Measurements from ENCODE around the gene INS. TPM values are rescaled to one million over a fixed set of nuclear protein-coding genes. Genes with fewer than 3 reads are reported as not detected.

INS gene
- total RNA-seq, 4 donors from 2014 or later, result not detected

DNA sequence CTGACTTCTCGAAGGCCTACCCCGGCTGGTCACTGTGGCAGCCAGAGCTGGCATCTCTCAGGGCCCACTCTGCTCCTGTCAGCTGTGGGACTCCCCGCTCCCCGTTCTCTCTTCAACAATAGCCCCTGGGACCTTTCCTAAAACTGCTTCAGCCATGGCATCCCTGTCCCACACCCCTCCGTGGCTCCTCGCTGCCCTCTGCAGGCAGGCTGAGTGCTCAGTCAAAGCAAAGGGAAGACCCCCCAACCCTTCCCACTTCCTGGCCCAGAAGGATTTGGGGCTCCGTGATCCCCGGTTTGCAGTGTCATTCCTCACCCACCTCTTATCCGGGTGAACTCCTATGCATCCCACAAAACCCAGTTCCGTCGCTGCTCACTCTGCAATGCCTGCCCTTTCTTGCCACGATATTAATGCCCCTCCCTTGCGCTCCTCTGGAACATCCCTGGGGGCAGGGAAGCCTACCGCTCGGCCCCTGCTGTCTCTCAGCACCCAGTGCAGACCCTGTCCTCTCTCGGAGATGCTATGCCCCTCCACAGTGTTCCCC lies 12.2 kb upstream of the INS start:
- WGBS, 2 donors (ENCODE audit: low coverage in 1 of 2), result 75% methylated on average over 16 of the region's 16 CpGs; no CpG with 5 or more reads in 1 of the 2 donors
- H3K27me3 ChIP-seq, result peaks cover 10% of the 10 kb centered on the region
- no peaks in the 10 kb centered on the region for H3K36me3 ChIP-seq
- no peak overlapping the region for H3K4me3 ChIP-seq
- intact Hi-C loops (cut with DNase I; ENCODE audit: low total_unique reads) (no loop called here), in situ Hi-C loops (cut with MboI; ENCODE audit: low pct_ligation_motif_present in 1 of 4, low pct_unique_long_range_greater_than_20kb in 1 of 4, low sequenced_read_pairs in 3 of 4) (loop anchor here in 3 of 4 donors (25.0 kb wide), 2 partner anchors 461 to 486 kb away; partner anchors contain the start of gene KRTAP5-6 (in 2 of the 3))
- no peaks in the 10 kb centered on the region for H3K9me3 ChIP-seq
- H3K4me1 ChIP-seq, result no peaks in the 10 kb centered on the region
- TF ChIP-seq EP300 (IDR thresholded peaks at IDR 0.05; ENCODE audit: low read depth), result no peak
- TF ChIP-seq POLR2AphosphoS5 (IDR thresholded peaks at IDR 0.05), result no peak
- no peak for TF ChIP-seq POLR2A (IDR thresholded peaks at IDR 0.05)
- TF ChIP-seq, protein P1, sequence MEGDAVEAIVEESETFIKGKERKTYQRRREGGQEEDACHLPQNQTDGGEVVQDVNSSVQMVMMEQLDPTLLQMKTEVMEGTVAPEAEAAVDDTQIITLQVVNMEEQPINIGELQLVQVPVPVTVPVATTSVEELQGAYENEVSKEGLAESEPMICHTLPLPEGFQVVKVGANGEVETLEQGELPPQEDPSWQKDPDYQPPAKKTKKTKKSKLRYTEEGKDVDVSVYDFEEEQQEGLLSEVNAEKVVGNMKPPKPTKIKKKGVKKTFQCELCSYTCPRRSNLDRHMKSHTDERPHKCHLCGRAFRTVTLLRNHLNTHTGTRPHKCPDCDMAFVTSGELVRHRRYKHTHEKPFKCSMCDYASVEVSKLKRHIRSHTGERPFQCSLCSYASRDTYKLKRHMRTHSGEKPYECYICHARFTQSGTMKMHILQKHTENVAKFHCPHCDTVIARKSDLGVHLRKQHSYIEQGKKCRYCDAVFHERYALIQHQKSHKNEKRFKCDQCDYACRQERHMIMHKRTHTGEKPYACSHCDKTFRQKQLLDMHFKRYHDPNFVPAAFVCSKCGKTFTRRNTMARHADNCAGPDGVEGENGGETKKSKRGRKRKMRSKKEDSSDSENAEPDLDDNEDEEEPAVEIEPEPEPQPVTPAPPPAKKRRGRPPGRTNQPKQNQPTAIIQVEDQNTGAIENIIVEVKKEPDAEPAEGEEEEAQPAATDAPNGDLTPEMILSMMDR (IDR thresholded peaks at IDR 0.05), result no peak
- DNase-seq, result no peak
- H3K27ac ChIP-seq, result no peak overlapping the region

DNA sequence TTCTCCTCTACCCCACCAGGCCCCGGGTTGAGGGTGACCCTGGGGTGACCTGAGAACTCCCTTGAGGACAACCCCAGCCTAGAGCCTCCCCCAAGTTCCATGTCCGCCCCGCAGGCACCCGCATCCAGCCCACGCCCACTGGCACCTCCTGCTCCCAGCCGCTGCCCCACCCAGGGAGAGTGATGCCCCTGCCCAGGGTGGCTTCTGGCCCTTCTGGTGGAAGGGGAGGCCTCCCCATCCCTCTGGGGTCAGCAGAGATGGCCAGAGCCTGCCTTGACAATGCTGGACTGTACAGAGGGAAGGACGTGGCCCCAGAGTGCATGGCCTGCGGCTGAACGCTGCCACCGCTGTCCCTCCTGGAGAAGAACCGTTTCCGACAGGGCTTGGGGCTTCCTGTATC lies 11.7 kb upstream of the INS start:
- Histone ChIP-seq H3K27ac (no peak overlapping the region), H3K9me3 (no peaks in the 10 kb centered on the region), H3K27me3 (peaks cover 12% of the 10 kb centered on the region), H3K4me1 (no peaks in the 10 kb centered on the region), H3K4me3 (no peak overlapping the region), H3K36me3 (no peaks in the 10 kb centered on the region)
- no peak for DNase-seq
- in situ Hi-C loops (cut with MboI; ENCODE audit: low pct_ligation_motif_present in 1 of 4, low pct_unique_long_range_greater_than_20kb in 1 of 4, low sequenced_read_pairs in 3 of 4), result loop anchor here in 3 of 4 donors (25.0 kb wide), 2 partner anchors 460 to 485 kb away; partner anchors contain the start of gene KRTAP5-6 (in 2 of the 3)
- 76% methylated on average over 12 of the region's 12 CpGs; no CpG with 5 or more reads in 1 of the 2 donors for WGBS, 2 donors (ENCODE audit: low coverage in 1 of 2)
- TF ChIP-seq POLR2A (IDR thresholded peaks at IDR 0.05) (no peak), POLR2AphosphoS5 (IDR thresholded peaks at IDR 0.05) (no peak), EP300 (IDR thresholded peaks at IDR 0.05; ENCODE audit: low read depth) (no peak)
- TF ChIP-seq, protein P1 (IDR thresholded peaks at IDR 0.05), result no peak
- intact Hi-C loops (cut with DNase I; ENCODE audit: low total_unique reads), result no loop called here

DNA sequence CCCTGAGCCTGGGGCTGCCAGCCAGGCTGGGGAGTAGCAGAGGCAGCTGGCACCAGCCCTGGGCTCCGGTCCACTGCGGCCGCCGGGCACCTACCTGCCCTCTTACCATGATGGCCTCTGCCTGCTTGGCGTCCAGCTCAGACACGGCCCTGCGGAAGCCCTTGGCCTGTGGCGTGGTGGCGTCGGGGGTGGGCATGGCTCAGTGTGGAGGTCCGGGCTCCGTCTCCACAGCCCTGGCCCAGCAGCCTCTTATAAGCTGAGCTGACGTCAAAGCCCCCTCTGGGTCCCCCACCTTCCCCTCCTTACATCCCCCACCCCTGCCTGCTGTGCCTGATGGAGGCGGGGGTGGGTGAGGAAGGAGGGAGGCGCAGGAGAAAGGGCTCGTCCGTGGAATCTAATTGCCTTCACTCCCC lies 10.6 kb upstream of the INS start, which contains the start of gene TH:
Gene TH, minus strand, starts transcription at position 225 of the 413 bp plus-strand sequence. Its CDS starts 29 bp downstream, at position 196.
- H3K9me3 ChIP-seq, result no peaks in the 10 kb centered on the region
- H3K27ac ChIP-seq, result no peak within 1 kb of the TSS
- WGBS, 2 donors (ENCODE audit: low coverage in 1 of 2), result 73% methylated on average over 17 of the region's 17 CpGs; no CpG with 5 or more reads in 1 of the 2 donors
- no peaks in the 10 kb centered on the region for H3K36me3 ChIP-seq
- no peak for DNase-seq
- H3K4me3 ChIP-seq, result no peak within 1 kb of the TSS
- H3K4me1 ChIP-seq, result peaks cover 0 to 3% (median 2%) of the 10 kb centered on the region in 4 donors
- intact Hi-C loops (cut with DNase I; ENCODE audit: low total_unique reads) (no loop called here), in situ Hi-C loops (cut with MboI; ENCODE audit: low pct_ligation_motif_present in 1 of 4, low pct_unique_long_range_greater_than_20kb in 1 of 4, low sequenced_read_pairs in 3 of 4) (loop anchor here in 3 of 4 donors (25.0 kb wide), 2 partner anchors 459 to 484 kb away; partner anchors contain the start of gene KRTAP5-6 (in 2 of the 3))
- H3K27me3 ChIP-seq, result peaks cover 23% of the 10 kb centered on the region
- TF ChIP-seq EP300 (IDR thresholded peaks at IDR 0.05; ENCODE audit: low read depth) (no peak), POLR2A (IDR thresholded peaks at IDR 0.05) (no peak), POLR2AphosphoS5 (IDR thresholded peaks at IDR 0.05) (no peak)
- TF ChIP-seq, protein P1 (IDR thresholded peaks at IDR 0.05), result no peak

DNA sequence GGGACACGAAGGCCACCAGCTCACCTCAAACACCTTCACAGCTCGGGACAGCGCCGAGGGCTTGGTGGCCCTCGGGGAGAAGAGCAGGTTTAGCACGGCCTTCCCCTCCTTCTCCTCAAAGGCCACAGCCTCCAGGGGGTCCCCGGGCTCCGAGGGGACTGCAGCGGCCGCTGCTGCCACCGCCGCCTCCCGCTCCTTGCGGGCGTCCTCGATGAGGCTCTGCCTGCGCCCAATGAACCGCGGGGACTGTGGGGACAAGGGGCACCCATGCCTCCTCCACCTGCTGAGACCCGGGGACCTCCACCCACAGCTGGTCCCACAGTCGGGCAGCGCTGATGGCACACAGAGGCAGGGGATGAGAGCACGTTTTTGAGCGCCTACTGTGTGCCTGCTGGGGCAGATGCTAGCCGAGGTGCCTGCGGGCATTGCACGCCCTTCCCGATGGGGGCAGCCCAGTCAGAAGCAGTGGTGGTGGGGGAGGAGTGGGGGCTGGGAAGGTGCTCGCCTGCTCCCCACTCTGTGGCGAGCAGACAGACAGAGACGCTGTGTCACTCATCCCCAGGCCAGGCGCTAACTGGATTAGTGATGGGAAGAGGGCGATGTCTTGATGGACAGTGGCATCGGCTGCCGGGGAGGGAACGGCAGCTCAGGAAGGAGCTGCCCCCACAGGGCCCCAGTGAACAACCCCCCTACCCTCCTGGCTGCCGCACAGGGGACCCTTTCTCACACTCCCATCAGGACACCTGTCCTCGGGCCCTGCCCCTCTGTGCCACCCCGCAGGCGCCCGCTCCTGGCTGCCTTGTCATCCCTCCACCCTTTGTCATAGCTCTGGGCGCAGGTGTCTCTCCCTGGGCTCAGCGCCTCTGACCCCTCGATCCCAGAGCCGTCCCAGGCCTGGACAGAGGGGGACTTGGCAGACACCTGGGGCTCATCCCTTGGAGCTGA lies 8.9 kb upstream of the INS start:
- WGBS, 2 donors (ENCODE audit: low coverage in 1 of 2), result 64 to 80% methylated on average over 1 to 35 of the region's 45 CpGs
- no peaks in the 10 kb centered on the region for H3K36me3 ChIP-seq
- H3K27ac ChIP-seq, result no peak overlapping the region
- H3K27me3 ChIP-seq, result peaks cover 39% of the 10 kb centered on the region
- in situ Hi-C loops (cut with MboI; ENCODE audit: low pct_ligation_motif_present in 1 of 4, low pct_unique_long_range_greater_than_20kb in 1 of 4, low sequenced_read_pairs in 3 of 4) (loop anchor here in 3 of 4 donors (25.0 kb wide), 2 partner anchors 458 to 483 kb away; partner anchors contain the start of gene KRTAP5-6 (in 2 of the 3)), intact Hi-C loops (cut with DNase I; ENCODE audit: low total_unique reads) (no loop called here)
- no peak overlapping the region for H3K4me3 ChIP-seq
- no peaks in the 10 kb centered on the region for H3K9me3 ChIP-seq
- DNase-seq, result no peak
- peaks cover 3 to 9% (median 7%) of the 10 kb centered on the region in 4 donors for H3K4me1 ChIP-seq
- no peak for TF ChIP-seq POLR2AphosphoS5 (IDR thresholded peaks at IDR 0.05)
- no peak for TF ChIP-seq POLR2A (IDR thresholded peaks at IDR 0.05)
- TF ChIP-seq EP300 (IDR thresholded peaks at IDR 0.05; ENCODE audit: low read depth), result no peak
- TF ChIP-seq, protein P1 (IDR thresholded peaks at IDR 0.05), result no peak

Measured in transverse colon (tissue), 4 donors.